Muscle of leg (tissue), 11 donors: ENCODE results near the gene SPAG9. TPM values are rescaled to one million over a fixed set of nuclear protein-coding genes. Genes with fewer than 3 reads are reported as not detected.

Experiments used
- DNase-seq: peaks from one replicate; pipeline ENCODE4 v3.0.0; 2013
- H3K27ac ChIP-seq: one replicate; pipeline ENCODE4 v1.5.1; 2013; ENCODE audit warnings: mild to moderate bottlenecking, low read length, control low read depth
- H3K27me3 ChIP-seq: one replicate; pipeline ENCODE4 v1.6.1; 2013; ENCODE audit warnings: low read length; ENCODE audit not compliant: control insufficient read depth, insufficient read depth
- H3K36me3 ChIP-seq: one replicate; pipeline ENCODE4 v1.6.1; 2013; ENCODE audit warnings: low read length; ENCODE audit not compliant: control insufficient read depth, insufficient read depth
- H3K4me1 ChIP-seq: one replicate; pipeline ENCODE4 v1.6.1; 2013; ENCODE audit warnings: low read length; ENCODE audit not compliant: control insufficient read depth, insufficient read depth
- H3K4me3 ChIP-seq: one replicate; pipeline ENCODE4 v1.5.1; 2013; ENCODE audit warnings: low read length, control low read depth
- H3K9me3 ChIP-seq: replicated peaks from 2 replicates; pipeline ENCODE4 v1.6.1; 2013; ENCODE audit warnings: low read depth, low read length; ENCODE audit not compliant: control insufficient read depth
- WGBS: methylation state at CpG from one replicate; pipeline ENCODE4 v1.1.5; 2013; ENCODE audit warnings: missing lambda C conversion rate; ENCODE audit not compliant: insufficient coverage; 5-methylcytosine and 5-hydroxymethylcytosine counted together
- polyA plus RNA-seq, 8 donors: library from polyadenylated mRNA; unstranded; fragments of 120-200 nt; gene quantifications; one replicate each; pipeline versions ENCODE4 v1.2.1 to v1.2.3, GENCODE V29; 2013; ENCODE audit warnings: inconsistent platforms in 1 of 8, low replicate concordance in 1 of 8; ENCODE audit not compliant: insufficient read length in 8 of 8, insufficient read depth in 1 of 8
- total RNA-seq: library from RNA; stranded (reverse); fragments of 120-200 nt; gene quantifications from one replicate; pipeline ENCODE4 v1.2.4, GENCODE V29; 2013

The SPAG9 gene
- total and polyA plus RNA-seq, 9 donors = 48.4 to 81.4 (median 66.4) TPM

GRCh38 chr17:51065466-51065865, 55.2 kb downstream of the SPAG9 start:
- Histone ChIP-seq H3K9me3 (no peaks in the 10 kb centered on the region), H3K4me3 (no peak overlapping the region), H3K36me3 (peaks cover 3% of the 10 kb centered on the region), H3K27ac (no peak overlapping the region), H3K4me1 (no peaks in the 10 kb centered on the region), H3K27me3 (no peaks in the 10 kb centered on the region)
- no peak for DNase-seq
- WGBS = no CpG with 5 or more reads among the region's 1 CpG

GRCh38 chr17:51064061-51064735, 56.5 kb downstream of the SPAG9 start:
- H3K4me3 ChIP-seq = no peak overlapping the region
- no peaks in the 10 kb centered on the region for H3K4me1 ChIP-seq
- no peaks in the 10 kb centered on the region for H3K9me3 ChIP-seq
- no CpG with 5 or more reads among the region's 1 CpG for WGBS
- H3K27ac ChIP-seq = no peak overlapping the region
- H3K27me3 ChIP-seq = no peaks in the 10 kb centered on the region
- DNase-seq = no peak
- peaks cover 3% of the 10 kb centered on the region for H3K36me3 ChIP-seq

- H3K36me3 ChIP-seq = peaks cover under 1% of the 10 kb centered on the region
- 93% methylated on average over 2 of the region's 5 CpGs for WGBS
- DNase-seq = no peak
- no peak overlapping the region for H3K4me3 ChIP-seq
- no peaks in the 10 kb centered on the region for H3K9me3 ChIP-seq
- H3K27me3 ChIP-seq = no peaks in the 10 kb centered on the region
- H3K27ac ChIP-seq = no peak overlapping the region
- peaks cover 5% of the 10 kb centered on the region for H3K4me1 ChIP-seq
Measured at GRCh38 chr17:51060396-51060795, 60.3 kb downstream of the SPAG9 start.

GRCh38 chr17:51059781-51060180, 60.9 kb downstream of the SPAG9 start:
- H3K9me3 ChIP-seq = no peaks in the 10 kb centered on the region
- DNase-seq = no peak
- no CpG with 5 or more reads among the region's 2 CpGs for WGBS
- H3K27me3 ChIP-seq = no peaks in the 10 kb centered on the region
- H3K27ac ChIP-seq = no peak overlapping the region
- H3K4me1 ChIP-seq = peaks cover 5% of the 10 kb centered on the region
- no peaks in the 10 kb centered on the region for H3K36me3 ChIP-seq
- H3K4me3 ChIP-seq = no peak overlapping the region

GRCh38 chr17:51057534-51057933, 63.1 kb downstream of the SPAG9 start:
- Histone ChIP-seq H3K27ac (peak overlapping the region; percentile 88), H3K27me3 (no peaks in the 10 kb centered on the region), H3K36me3 (no peaks in the 10 kb centered on the region), H3K4me1 (peaks cover 5% of the 10 kb centered on the region), H3K9me3 (no peaks in the 10 kb centered on the region), H3K4me3 (no peak overlapping the region)
- DNase-seq = no peak
- no CpG with 5 or more reads among the region's 3 CpGs for WGBS

- Histone ChIP-seq H3K9me3 (no peaks in the 10 kb centered on the region), H3K27me3 (no peaks in the 10 kb centered on the region), H3K27ac (peak overlapping the region; percentile 88), H3K4me3 (no peak overlapping the region), H3K36me3 (no peaks in the 10 kb centered on the region), H3K4me1 (peaks cover 5% of the 10 kb centered on the region)
- peak; percentile 81 for DNase-seq
- WGBS = no CpG with 5 or more reads among the region's 1 CpG
Measured at GRCh38 chr17:51056813-51057510, 63.7 kb downstream of the SPAG9 start.

- WGBS = 100% methylated on average over 3 of the region's 4 CpGs
- no peaks in the 10 kb centered on the region for H3K36me3 ChIP-seq
- no peak overlapping the region for H3K4me3 ChIP-seq
- peaks cover 5% of the 10 kb centered on the region for H3K4me1 ChIP-seq
- H3K9me3 ChIP-seq = no peaks in the 10 kb centered on the region
- H3K27ac ChIP-seq = no peak overlapping the region
- no peaks in the 10 kb centered on the region for H3K27me3 ChIP-seq
- DNase-seq = no peak
Measured at GRCh38 chr17:51054748-51055147, 65.9 kb downstream of the SPAG9 start.

GRCh38 chr17:51052235-51052634, 68.4 kb downstream of the SPAG9 start:
- Histone ChIP-seq H3K27ac (no peak overlapping the region), H3K9me3 (no peaks in the 10 kb centered on the region), H3K4me1 (peaks cover 5% of the 10 kb centered on the region), H3K36me3 (no peaks in the 10 kb centered on the region), H3K27me3 (no peaks in the 10 kb centered on the region), H3K4me3 (no peak overlapping the region)
- WGBS = no CpG with 5 or more reads among the region's 3 CpGs
- no peak for DNase-seq

GRCh38 chr17:51050291-51051033, 70.2 kb downstream of the SPAG9 start:
- Histone ChIP-seq H3K4me3 (no peak overlapping the region), H3K27me3 (no peaks in the 10 kb centered on the region), H3K4me1 (peaks cover 3% of the 10 kb centered on the region), H3K9me3 (no peaks in the 10 kb centered on the region), H3K36me3 (no peaks in the 10 kb centered on the region), H3K27ac (no peak overlapping the region)
- WGBS = no CpG with 5 or more reads among the region's 3 CpGs
- no peak for DNase-seq
